Lower leg skin (tissue), 4 donors: ENCODE data around the gene SPAG9. TPM values are rescaled to one million over a fixed set of nuclear protein-coding genes. Genes with fewer than 3 reads are reported as not detected.

ENCODE experiments used
- DNase-seq, 2 donors: peaks; one replicate each; pipeline ENCODE4 v3.0.0-alpha.2; 2019; ENCODE audit warnings: low spot score in 2 of 2
- H3K4me3 ChIP-seq: fragments of 200-600 bp; sonication (generic); 2 replicates; pipeline ENCODE4 v1.5.1; 2017; ENCODE audit warnings: mild to moderate bottlenecking, low read depth; ENCODE audit not compliant: poor library complexity, severe bottlenecking
- CTCF ChIP-seq, 3 donors: fragments of 450-650 bp; IDR thresholded peaks; one replicate each; pipeline ENCODE4 v1.5.1; 2016; ENCODE audit warnings: antibody characterized with exemption in 3 of 3, mild to moderate bottlenecking in 3 of 3, moderate library complexity in 2 of 3
- POLR2A ChIP-seq, 2 donors: fragments of 450-650 bp; IDR thresholded peaks; one replicate each; pipeline ENCODE4 v1.6.1; 2016 to 2017; ENCODE audit warnings: antibody characterized with exemption in 2 of 2, mild to moderate bottlenecking in 1 of 2, moderate library complexity in 1 of 2
- WGBS, 2 donors: methylation state at CpG; one replicate each; pipeline ENCODE4 v1.1.5; 2018; 5-methylcytosine and 5-hydroxymethylcytosine counted together
- intact Hi-C: fragments of 100-400 bp; cut with DNase I; formaldehyde crosslinking; loops from one replicate; pipeline ENCODE4 v1.15.0; 2023; ENCODE audit warnings: low total_unique reads
- total RNA-seq, 4 donors: library from RNA; depleted of rRNA; stranded (reverse); fragments of >200 nt; gene quantifications; one replicate each; pipeline ENCODE4 v1.1.0, GENCODE V29; 2016

Gene SPAG9
- total RNA-seq, 4 donors from 2014 or later, result 63.7 to 106 (median 69.3) TPM

- TF ChIP-seq POLR2A (IDR thresholded peaks at IDR 0.05) (no peak), CTCF (IDR thresholded peaks at IDR 0.05) (no peak)
- intact Hi-C loops, result no loop called here
- no peak overlapping the region for H3K4me3 ChIP-seq
- DNase-seq, result peak in 1 of 2 donors; percentile 87
- WGBS, 2 donors, result 64 to 66% methylated on average over 16 of the region's 16 CpGs
Observed at GRCh38 chr17:51164911-51165679, 44.4 kb upstream of the SPAG9 start.

- TF ChIP-seq CTCF (IDR thresholded peaks at IDR 0.05), result no peak
- TF ChIP-seq POLR2A (IDR thresholded peaks at IDR 0.05), result no peak
- intact Hi-C loops, result no loop called here
- 70 to 81% methylated on average over 3 of the region's 3 CpGs for WGBS, 2 donors
- DNase-seq, result no peak
- H3K4me3 ChIP-seq, result no peak overlapping the region
Observed at GRCh38 chr17:51161541-51161940, 40.9 kb upstream of the SPAG9 start.

GRCh38 chr17:51159604-51160003, 38.9 kb upstream of the SPAG9 start:
- WGBS, 2 donors, result 97 to 98% methylated on average over 3 of the region's 3 CpGs
- no peak overlapping the region for H3K4me3 ChIP-seq
- no peak for DNase-seq
- intact Hi-C loops, result no loop called here
- TF ChIP-seq CTCF (IDR thresholded peaks at IDR 0.05), result no peak
- TF ChIP-seq POLR2A (IDR thresholded peaks at IDR 0.05), result no peak

GRCh38 chr17:51155416-51155815, 34.7 kb upstream of the SPAG9 start:
- intact Hi-C loops, result no loop called here
- WGBS, 2 donors, result 96% methylated on average over 8 of the region's 8 CpGs
- TF ChIP-seq CTCF (IDR thresholded peaks at IDR 0.05) (no peak), POLR2A (IDR thresholded peaks at IDR 0.05) (no peak)
- DNase-seq, result no peak
- no peak overlapping the region for H3K4me3 ChIP-seq

GRCh38 chr17:51154176-51154575, 33.5 kb upstream of the SPAG9 start:
- intact Hi-C loops, result no loop called here
- 9% methylated on average over 6 of the region's 6 CpGs for WGBS, 2 donors
- DNase-seq, result peak in 1 of 2 donors; percentile 42

More at GRCh38 chr17:51154176-51154575, 33.5 kb upstream of the SPAG9 start:
- peak overlapping the region; percentile 50 for H3K4me3 ChIP-seq
- TF ChIP-seq CTCF (IDR thresholded peaks at IDR 0.05) (no peak), POLR2A (IDR thresholded peaks at IDR 0.05) (no peak)
